Fibroblast of villous mesenchyme (primary cell): ENCODE results near the gene ASPN. TPM values are rescaled to one million over a fixed set of nuclear protein-coding genes. Genes with fewer than 3 reads are reported as not detected.
A peak's percentile ranks its signal among the peaks of the same experiment; 100 is the strongest.

Source experiments
- DNase-seq: peaks from one replicate; pipeline ENCODE4 v3.0.0-alpha.2; 2010; ENCODE audit warnings: low read depth
- H3K4me3 ChIP-seq: 2 replicates; pipeline ENCODE4 v1.5.1; 2011; ENCODE audit warnings: low read depth, mild to moderate bottlenecking, low read length
- total RNA-seq: library from RNA; depleted of rRNA; stranded (reverse); fragments of >200 nt; gene quantifications from 2 replicates; pipeline ENCODE4 v1.2.3, GENCODE V29; 2012
- TF ChIP-seq, protein P1 (sequence below): IDR thresholded peaks from 2 replicates; pipeline ENCODE4 v1.5.1; 2012; ENCODE audit warnings: low read depth, mild to moderate bottlenecking, low read length; ENCODE audit not compliant: insufficient read depth

ASPN gene
- total RNA-seq, 1 donor: 3.9 TPM

DNA sequence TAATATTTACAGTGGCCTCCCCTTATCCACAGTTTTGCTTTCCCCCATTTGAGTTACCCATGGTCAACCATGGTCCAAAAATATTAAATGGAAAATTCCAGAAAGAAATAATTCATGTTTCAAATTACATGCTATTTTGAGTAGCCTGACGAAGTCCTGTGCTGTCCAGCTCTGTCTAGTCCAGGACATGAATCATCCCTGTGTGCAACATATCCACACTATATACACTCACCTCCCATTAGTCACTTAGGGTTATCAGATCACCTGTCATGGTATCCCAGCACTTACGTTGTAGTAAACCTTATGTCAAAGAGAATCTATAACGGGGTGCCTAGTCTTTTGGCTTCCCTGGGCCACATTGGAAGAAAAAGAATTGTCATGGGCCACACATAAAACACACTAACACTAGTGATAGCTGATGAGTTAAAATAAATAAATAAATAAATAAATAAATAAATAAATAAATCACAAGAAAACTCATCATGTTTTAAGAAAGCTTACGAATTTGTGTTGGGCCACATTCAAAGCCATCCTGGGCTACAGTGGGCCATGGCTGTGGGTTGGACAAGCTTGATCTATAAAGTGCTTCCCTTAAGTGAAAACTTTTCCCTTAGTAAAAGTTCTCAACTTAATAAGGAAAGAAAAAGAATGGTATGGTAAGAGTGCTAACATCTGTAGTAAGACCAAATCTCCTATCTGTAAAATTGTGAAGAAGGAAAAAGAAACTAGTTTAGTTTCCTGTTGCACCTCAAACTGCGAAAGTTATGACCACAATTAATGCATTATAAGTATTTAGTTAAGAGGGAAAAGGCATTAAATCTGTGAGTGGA lies 42.2 kb downstream of the ASPN start:
- TF ChIP-seq, protein P1, sequence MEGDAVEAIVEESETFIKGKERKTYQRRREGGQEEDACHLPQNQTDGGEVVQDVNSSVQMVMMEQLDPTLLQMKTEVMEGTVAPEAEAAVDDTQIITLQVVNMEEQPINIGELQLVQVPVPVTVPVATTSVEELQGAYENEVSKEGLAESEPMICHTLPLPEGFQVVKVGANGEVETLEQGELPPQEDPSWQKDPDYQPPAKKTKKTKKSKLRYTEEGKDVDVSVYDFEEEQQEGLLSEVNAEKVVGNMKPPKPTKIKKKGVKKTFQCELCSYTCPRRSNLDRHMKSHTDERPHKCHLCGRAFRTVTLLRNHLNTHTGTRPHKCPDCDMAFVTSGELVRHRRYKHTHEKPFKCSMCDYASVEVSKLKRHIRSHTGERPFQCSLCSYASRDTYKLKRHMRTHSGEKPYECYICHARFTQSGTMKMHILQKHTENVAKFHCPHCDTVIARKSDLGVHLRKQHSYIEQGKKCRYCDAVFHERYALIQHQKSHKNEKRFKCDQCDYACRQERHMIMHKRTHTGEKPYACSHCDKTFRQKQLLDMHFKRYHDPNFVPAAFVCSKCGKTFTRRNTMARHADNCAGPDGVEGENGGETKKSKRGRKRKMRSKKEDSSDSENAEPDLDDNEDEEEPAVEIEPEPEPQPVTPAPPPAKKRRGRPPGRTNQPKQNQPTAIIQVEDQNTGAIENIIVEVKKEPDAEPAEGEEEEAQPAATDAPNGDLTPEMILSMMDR: no peak
- DNase-seq: peak; percentile 49
- no peak overlapping the region for H3K4me3 ChIP-seq

DNA sequence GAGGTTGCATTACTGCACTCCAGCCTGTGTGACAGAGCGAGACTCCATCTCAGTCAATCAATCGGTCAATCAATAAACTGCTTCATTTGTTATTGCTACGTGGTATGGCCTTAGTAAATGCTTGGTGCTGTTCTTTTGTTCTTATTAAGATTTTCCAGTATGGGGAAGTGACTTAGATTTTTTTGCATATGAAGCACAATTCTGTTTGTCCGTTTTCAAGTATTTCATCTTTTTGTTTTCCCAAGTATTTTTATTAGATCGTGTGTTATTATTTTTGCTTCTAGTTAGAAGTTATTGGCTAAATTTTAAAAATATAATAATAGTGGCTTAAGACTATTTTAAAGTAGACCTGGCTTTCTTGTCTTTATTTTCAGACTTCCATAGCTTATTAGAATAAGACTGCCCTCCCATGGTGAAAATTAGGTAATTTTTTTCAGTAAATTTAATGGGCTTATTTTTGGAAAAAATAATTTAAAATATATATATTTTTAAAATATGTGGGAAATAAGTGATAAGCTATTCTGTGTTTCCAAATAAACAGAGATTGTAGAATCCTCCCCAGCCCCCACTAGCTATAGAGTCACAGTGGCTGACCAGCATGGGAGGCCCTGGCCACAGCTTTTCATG lies 43.3 kb downstream of the ASPN start:
- H3K4me3 ChIP-seq: no peak overlapping the region
- TF ChIP-seq, protein P1: peak; percentile 30
- peak; percentile 48 for DNase-seq

DNA sequence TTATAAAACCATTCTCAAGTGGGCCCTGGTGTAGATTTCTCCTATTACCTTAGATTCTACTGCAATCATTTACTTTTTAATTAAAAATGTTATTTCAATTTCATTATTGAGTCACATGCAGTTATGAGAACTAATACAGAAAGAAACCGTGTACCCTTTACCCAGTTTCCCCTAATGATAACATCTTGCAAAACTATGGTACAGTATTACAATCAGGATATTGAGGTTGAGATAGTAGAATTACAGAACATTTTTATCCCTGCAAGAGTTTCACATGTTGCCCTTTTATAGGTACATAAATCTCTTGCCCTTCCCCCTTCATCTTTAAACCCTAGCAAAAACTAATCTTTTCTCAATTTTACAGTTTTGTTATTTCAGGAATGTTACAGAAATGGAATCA lies 47.0 kb downstream of the ASPN start:
- no peak for DNase-seq
- TF ChIP-seq, protein P1: no peak

DNA sequence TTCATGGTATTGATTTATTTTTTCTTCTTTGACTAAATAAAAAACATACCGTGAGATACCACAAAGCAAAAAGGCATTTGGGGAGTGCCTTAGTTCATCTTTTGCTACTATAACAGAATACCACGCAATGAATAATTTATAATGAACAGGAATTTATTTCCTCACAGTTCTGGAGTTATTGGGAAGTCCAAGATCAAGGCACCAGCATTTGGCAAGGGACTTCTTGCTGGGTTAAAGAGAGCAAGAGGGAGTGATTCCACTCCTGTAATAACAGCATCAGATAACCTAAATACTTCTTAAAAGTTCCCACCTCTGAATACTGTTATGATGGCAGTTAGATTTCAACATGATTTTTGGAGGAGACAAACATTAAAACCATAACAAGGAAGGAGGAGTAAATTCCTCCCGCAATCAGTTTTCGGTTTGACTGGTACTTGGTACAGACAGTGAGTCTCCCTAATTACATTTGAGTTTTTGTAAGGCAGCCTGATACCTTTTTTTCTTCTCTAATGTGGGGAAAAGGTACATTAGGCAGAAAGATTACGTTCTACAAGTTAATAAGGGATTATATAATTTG lies 49.2 kb downstream of the ASPN start:
- H3K4me3 ChIP-seq: no peak overlapping the region
- no peak for DNase-seq
- TF ChIP-seq, protein P1: no peak

More for the DNA sequence above, 47.0 kb downstream of the ASPN start:
- H3K4me3 ChIP-seq: no peak overlapping the region

DNA sequence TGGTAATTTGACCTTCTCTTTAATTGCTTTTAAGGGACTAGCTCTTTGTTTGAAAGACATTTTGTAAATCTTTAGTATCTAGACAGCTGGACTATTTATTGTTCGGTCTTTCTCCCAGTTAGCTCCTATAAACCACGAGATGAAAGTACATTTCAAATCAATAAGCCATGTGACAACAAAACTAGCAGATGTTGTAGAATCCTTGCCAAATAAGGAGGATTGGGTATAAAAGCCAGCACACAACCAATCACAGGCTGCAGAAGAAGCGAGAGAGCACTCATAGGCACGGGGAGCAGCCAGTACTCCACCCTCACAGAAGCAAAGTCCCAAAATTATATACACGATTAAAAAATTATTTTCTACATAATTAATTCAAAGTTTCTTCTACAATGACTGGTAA lies 50.0 kb downstream of the ASPN start:
- no peak overlapping the region for H3K4me3 ChIP-seq
- DNase-seq: peak; percentile 47
- TF ChIP-seq, protein P1: no peak

DNA sequence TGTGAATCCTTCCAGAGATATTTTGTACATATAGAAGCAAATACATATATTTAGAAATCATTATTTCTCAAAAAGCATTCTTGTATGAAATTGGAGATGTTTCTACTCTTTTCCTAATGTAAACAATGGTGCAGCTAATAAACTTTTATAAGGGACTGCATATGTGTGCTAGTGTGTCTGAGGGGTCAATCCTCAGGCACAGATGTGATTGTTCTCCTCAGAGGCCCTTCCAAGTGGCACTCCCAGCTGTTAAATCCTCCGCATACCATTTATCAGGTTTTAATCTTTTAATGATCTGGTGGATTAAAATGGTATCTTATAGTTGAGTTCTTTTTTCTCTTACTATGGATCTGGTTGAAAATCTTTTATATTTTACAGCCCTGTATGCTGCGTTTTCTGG lies 52.5 kb downstream of the ASPN start:
- TF ChIP-seq, protein P1: no peak
- H3K4me3 ChIP-seq: no peak overlapping the region
- no peak for DNase-seq
